SK-N-SH (cell line): ENCODE measurements around the gene NFKB2. TPM values are rescaled to one million over a fixed set of nuclear protein-coding genes. Genes with fewer than 3 reads are reported as not detected.

Source experiments
- CTCF ChIA-PET: fragments of 300-600, 350-600 bp; formaldehyde crosslinking; extraction: SDS; loops from one replicate; lab custom pipeline; 2021; lab: Yijun Ruan, JAX
- POLR2A ChIA-PET: fragments of 350-600 bp; sonication (Branson Sonifier 250); formaldehyde crosslinking; extraction: SDS; loops from one replicate; lab custom pipeline; 2020; ENCODE audit warnings: antibody characterized with exemption, inconsistent platforms; lab: Yijun Ruan, JAX
- DNase-seq: peaks from one replicate; pipeline ENCODE4 v3.0.0; 2012
- H2AFZ ChIP-seq: fragments of 200-600 bp; sonication (generic); 2 replicates; pipeline ENCODE4 v1.8.1; 2016; ENCODE audit warnings: antibody characterized with exemption, mild to moderate bottlenecking, low read depth
- H3F3A ChIP-seq: fragments of 200-600 bp; sonication (generic); replicated peaks from 2 replicates; pipeline ENCODE3; 2016; ENCODE audit warnings: antibody characterized with exemption, mild to moderate bottlenecking; ENCODE audit not compliant: insufficient read depth
- H3K27ac ChIP-seq, 2 experiments: fragments of 200-500 bp in 1 of 2; fragments of 200-600 bp in 1 of 2; sonication (Bioruptor generic) in 1 of 2; sonication (generic), shearing (Covaris generic) in 1 of 2; 2 replicates each; pipeline versions ENCODE4 v1.5.1 to v1.6.1; 2014 to 2016; ENCODE audit warnings: low read depth in 2 of 2, inconsistent platforms in 1 of 2, low read length in 1 of 2, mild to moderate bottlenecking in 1 of 2, mixed read lengths in 1 of 2
- H3K27me3 ChIP-seq: fragments of 200-600 bp; sonication (generic), shearing (Covaris generic); 2 replicates; pipeline ENCODE4 v1.6.1; 2016; ENCODE audit warnings: mixed run types; ENCODE audit not compliant: insufficient read depth
- H3K36me3 ChIP-seq, 2 experiments: fragments of 200-500 bp in 1 of 2; fragments of 200-600 bp in 1 of 2; sonication (Bioruptor generic) in 1 of 2; sonication (generic) in 1 of 2; replicated peaks in 1 of 2; 2 replicates each; pipeline versions ENCODE3 to v1.5.1; 2014 to 2016; ENCODE audit warnings: low read length in 1 of 2, mild to moderate bottlenecking in 1 of 2; ENCODE audit not compliant: insufficient read depth in 2 of 2, control insufficient read depth in 1 of 2
- H3K4me1 ChIP-seq, 2 experiments: fragments of 200-500 bp in 1 of 2; fragments of 200-600 bp in 1 of 2; sonication (Bioruptor generic) in 1 of 2; sonication (generic), shearing (Covaris generic) in 1 of 2; 2 replicates each; pipeline versions ENCODE4 v1.5.1 to v1.6.1; 2014 to 2016; ENCODE audit warnings: low read depth in 1 of 2, low read length in 1 of 2, mixed run types in 1 of 2; ENCODE audit not compliant: insufficient read depth in 2 of 2, control insufficient read depth in 1 of 2
- H3K4me2 ChIP-seq: fragments of 200-600 bp; sonication (generic), shearing (Covaris generic); 2 replicates; pipeline ENCODE4 v1.6.1; 2017; ENCODE audit warnings: mixed run types
- H3K4me3 ChIP-seq, 2 experiments: fragments of 200-500 bp in 1 of 2; fragments of 200-600 bp in 1 of 2; sonication (Bioruptor generic) in 1 of 2; sonication (generic), shearing (Covaris generic) in 1 of 2; 2 replicates each; pipeline versions ENCODE4 v1.5.1 to v1.8.1; 2014 to 2016; ENCODE audit warnings: low read depth in 2 of 2, inconsistent platforms in 1 of 2, low read length in 1 of 2, mild to moderate bottlenecking in 1 of 2, mixed read lengths in 1 of 2, moderate library complexity in 1 of 2
- H3K79me2 ChIP-seq: fragments of 200-600 bp; sonication (generic); 2 replicates; pipeline ENCODE4 v1.8.1; 2017; ENCODE audit warnings: mild to moderate bottlenecking; ENCODE audit not compliant: insufficient read depth
- H3K9ac ChIP-seq: fragments of 200-600 bp; sonication (generic); 2 replicates; pipeline ENCODE4 v1.6.1; 2017; ENCODE audit warnings: mixed run types
- H3K9me2 ChIP-seq: fragments of 200-600 bp; sonication (generic); 2 replicates; pipeline ENCODE4 v1.6.1; 2017; ENCODE audit warnings: mixed run types
- H3K9me3 ChIP-seq: fragments of 200-600 bp; sonication (generic); 2 replicates; pipeline ENCODE4 v1.6.1; 2017; ENCODE audit warnings: mixed run types, mild to moderate bottlenecking, moderate library complexity
- H4K20me1 ChIP-seq: fragments of 200-600 bp; sonication (generic); 2 replicates; pipeline ENCODE4 v1.6.1; 2017; ENCODE audit warnings: mild to moderate bottlenecking, mixed run types; ENCODE audit not compliant: insufficient read depth
- ELF1 ChIP-seq: IDR thresholded peaks from 2 replicates; pipeline ENCODE4 v1.4.0; 2012
- EP300 ChIP-seq, 2 experiments: IDR thresholded peaks; 2 replicates each; pipeline versions ENCODE4 v1.4.0 to v1.6.1; 2012; ENCODE audit warnings: borderline replicate concordance in 1 of 2, low read depth in 1 of 2, low read length in 1 of 2
- FOSL2 ChIP-seq: IDR thresholded peaks from 2 replicates; pipeline ENCODE4 v1.4.0; 2012; ENCODE audit warnings: low read depth, mild to moderate bottlenecking, moderate library complexity, borderline replicate concordance
- FOXJ3 ChIP-seq: sonication (generic); formaldehyde crosslinking; IDR thresholded peaks from 2 replicates; pipeline ENCODE4 v1.5.1; 2020; ENCODE audit warnings: mild to moderate bottlenecking, missing genetic modification reagents
- JUND ChIP-seq: IDR thresholded peaks from 2 replicates; pipeline ENCODE4 v1.4.0; 2012
- MEF2A ChIP-seq: IDR thresholded peaks from 2 replicates; pipeline ENCODE4 v1.4.0; 2012; ENCODE audit warnings: low read depth, borderline replicate concordance
- MXI1 ChIP-seq: IDR thresholded peaks from 2 replicates; pipeline ENCODE4 v1.6.1; 2012; ENCODE audit warnings: mild to moderate bottlenecking, low read depth, low read length, improper control_type of control experiment
- RAD21 ChIP-seq: IDR thresholded peaks from 2 replicates; pipeline ENCODE4 v1.6.1; 2012; ENCODE audit warnings: mild to moderate bottlenecking, low read length
- REST ChIP-seq: IDR thresholded peaks from 2 replicates; pipeline ENCODE4 v1.6.1; 2012; ENCODE audit warnings: mild to moderate bottlenecking, low read depth, low read length, moderate library complexity
- SIN3A ChIP-seq: IDR thresholded peaks from 2 replicates; pipeline ENCODE4 v1.6.1; 2012; ENCODE audit warnings: low read depth, mild to moderate bottlenecking, low read length, moderate library complexity, borderline replicate concordance
- TCF12 ChIP-seq: IDR thresholded peaks from 2 replicates; pipeline ENCODE4 v1.4.0; 2012
- TEAD4 ChIP-seq: IDR thresholded peaks from 2 replicates; pipeline ENCODE4 v1.4.0; 2012; ENCODE audit warnings: mild to moderate bottlenecking, borderline replicate concordance; ENCODE audit not compliant: insufficient read depth
- YY1 ChIP-seq: IDR thresholded peaks from 2 replicates; pipeline ENCODE4 v1.4.0; 2012; ENCODE audit warnings: low read depth, mild to moderate bottlenecking
- ZBTB33 ChIP-seq: IDR thresholded peaks from 2 replicates; pipeline ENCODE4 v1.4.0; 2012; ENCODE audit warnings: low read depth, borderline replicate concordance
- WGBS: methylation state at CpG from one replicate; pipeline ENCODE4 v1.1.6; 2017; ENCODE audit warnings: low lambda C conversion rate; 5-methylcytosine and 5-hydroxymethylcytosine counted together
- polyA plus RNA-seq, 3 experiments: library from polyadenylated mRNA; depleted of rRNA; stranded (reverse); fragments of >200 nt; gene quantifications; 2 replicates each; pipeline ENCODE4 v1.2.3, GENCODE V29; 2012

The NFKB2 gene
- polyA plus RNA-seq, 1 of the 3 experiments (the other 2 are of a cell fraction) = 26.6 TPM

- H4K20me1 ChIP-seq = no peaks in the 10 kb centered on the region
- H3K27ac ChIP-seq = peak overlapping the region; percentile 78 to 99; a peak in 3 of 4 replicates
- peaks cover 0 to 29% of the 10 kb centered on the region in 2 experiments; a peak in 2 of 4 replicates for H3K4me1 ChIP-seq
- peak overlapping the region; percentile 77 to 90 for H3K4me3 ChIP-seq
- peak overlapping the region; percentile 84 for H3K4me2 ChIP-seq
- WGBS = under 1% methylated on average over 17 of the region's 21 CpGs
- ChIA-PET CTCF (interaction anchor here (1.1 to 18.3 kb wide), 10 partner anchors 9 to 251 kb away, joined by 3 to 359 read pairs (median 24); partner anchors contain the start of genes C10orf95, CUEDC2, NFKB2 and SUFU), POLR2A (interaction anchor here (0.6 to 4.2 kb wide), 11 partner anchors 12 to 307 kb away, joined by 3 to 41 read pairs (median 4); partner anchors contain the start of genes C10orf95 and CUEDC2)
- H3K36me3 ChIP-seq = peaks cover 0 to 21% of the 10 kb centered on the region in 2 experiments
- no peaks in the 10 kb centered on the region for H3K9me2 ChIP-seq
- H3K9me3 ChIP-seq = no peaks in the 10 kb centered on the region
- peak overlapping the region; percentile 68; the same call in 1 of the 2 replicates for H3K9ac ChIP-seq
- peaks cover 15% of the 10 kb centered on the region for H3F3A ChIP-seq
- DNase-seq = peak; percentile 45
- no peaks in the 10 kb centered on the region for H3K79me2 ChIP-seq
- H2AFZ ChIP-seq = peak overlapping the region; percentile 85
- H3K27me3 ChIP-seq = no peaks in the 10 kb centered on the region
- TF ChIP-seq REST (peak; percentile 77; the same call in 1 of the 2 replicates), RAD21 (no peak)
These were observed 24.7 kb downstream of the NFKB2 start for GRCh38 chr10:102420181-102420713.

GRCh38 chr10:102420714-102421506 lies 25.4 kb downstream of the NFKB2 start, which contains the start of gene FBXL15:
Gene FBXL15, plus strand, starts transcription at chr10:102420836. Its CDS starts 294 bp downstream, at chr10:102421130.
- H3F3A ChIP-seq = peaks cover 15% of the 10 kb centered on the region
- POLR2A ChIA-PET = interaction anchor here (0.6 to 4.2 kb wide), 14 partner anchors 9 to 307 kb away, joined by 3 to 41 read pairs (median 4); partner anchors contain the start of genes C10orf95, CUEDC2 and NFKB2
- WGBS = 1% methylated on average over 34 of the region's 66 CpGs
- CTCF ChIA-PET = interaction anchor here (1.0 to 18.3 kb wide), 13 partner anchors 10 to 251 kb away, joined by 3 to 359 read pairs (median 21); partner anchors contain the start of genes C10orf95, CUEDC2, ELOVL3 and NFKB2
- peak within 1 kb of the TSS; percentile 78 to 99 for H3K27ac ChIP-seq
- DNase-seq = peak; percentile 91
- H3K9me3 ChIP-seq = no peaks in the 10 kb centered on the region
- peak within 1 kb of the TSS; percentile 84 for H3K4me2 ChIP-seq
- no peaks in the 10 kb centered on the region for H3K27me3 ChIP-seq
- H3K9ac ChIP-seq = peak within 1 kb of the TSS; percentile 68
- peak within 1 kb of the TSS; percentile 85 for H2AFZ ChIP-seq
- peak within 1 kb of the TSS; percentile 77 to 90 for H3K4me3 ChIP-seq
- no peaks in the 10 kb centered on the region for H3K79me2 ChIP-seq
- no peaks in the 10 kb centered on the region for H4K20me1 ChIP-seq
- H3K4me1 ChIP-seq = peaks cover 0 to 29% of the 10 kb centered on the region in 2 experiments; a peak in 2 of 4 replicates
- peaks cover 0 to 21% of the 10 kb centered on the region in 2 experiments for H3K36me3 ChIP-seq
- H3K9me2 ChIP-seq = no peaks in the 10 kb centered on the region
- TF ChIP-seq JUND (no peak), EP300 (IDR thresholded peaks at IDR 0.05; ENCODE audit: borderline replicate concordance in 1 of 2, low read depth in 1 of 2, low read length in 1 of 2) (no peak), FOXJ3 (no peak), ELF1 (peak; percentile 48; the same call in 1 of the 2 replicates), MXI1 (no peak), TCF12 (no peak), TEAD4 (no peak), FOSL2 (no peak), SIN3A (peak; percentile 77; the same call in 1 of the 2 replicates), MEF2A (no peak), YY1 (peak; percentile 77), REST (peak; percentile 68), ZBTB33 (no peak)
